Thyroid gland (tissue), 4 donors: ENCODE data around the gene NECAB2. TPM values are rescaled to one million over a fixed set of nuclear protein-coding genes. Genes with fewer than 3 reads are reported as not detected.

Experiments
- DNase-seq, 2 donors: peaks; one replicate each; pipeline ENCODE4 v3.0.0-alpha.2; 2019
- H3K27ac ChIP-seq, 3 donors: fragments of 200-600 bp; sonication (generic); 1 replicate in 2 of 3; 2 replicates in 1 of 3; pipeline ENCODE4 v1.5.1; 2016 to 2019; ENCODE audit warnings: mild to moderate bottlenecking in 1 of 3, moderate library complexity in 1 of 3
- H3K27me3 ChIP-seq: fragments of 200-600 bp; sonication (generic); one replicate; pipeline ENCODE4 v1.5.1; 2019
- H3K36me3 ChIP-seq, 2 donors: fragments of 200-600 bp; sonication (generic); one replicate each; pipeline ENCODE4 v1.5.1; 2016 to 2019
- H3K4me1 ChIP-seq, 2 donors: fragments of 200-600 bp; sonication (generic); one replicate each; pipeline ENCODE4 v1.5.1; 2017 to 2019
- H3K4me3 ChIP-seq, 3 donors: fragments of 200-600 bp; sonication (generic); replicated peaks in 1 of 3; 1 replicate in 2 of 3; 2 replicates in 1 of 3; pipeline ENCODE4 v1.5.1; 2016; ENCODE audit warnings: mild to moderate bottlenecking in 1 of 3
- H3K9me3 ChIP-seq: fragments of 200-600 bp; sonication (generic); one replicate; pipeline ENCODE4 v1.5.1; 2017
- POLR2A ChIP-seq, 2 donors: fragments of 450-650 bp; IDR thresholded peaks; one replicate each; pipeline ENCODE4 v1.6.1; 2017; ENCODE audit warnings: antibody characterized with exemption in 2 of 2, mild to moderate bottlenecking in 2 of 2, moderate library complexity in 1 of 2
- WGBS, 2 donors: methylation state at CpG; one replicate each; pipeline ENCODE4 v1.1.5; 2017; 5-methylcytosine and 5-hydroxymethylcytosine counted together
- intact Hi-C: fragments of 100-400 bp; cut with DNase I; formaldehyde crosslinking; loops from one replicate; pipeline ENCODE4 v1.15.1; 2023
- total RNA-seq, 4 donors: library from RNA; depleted of rRNA; stranded (reverse); fragments of >200 nt; gene quantifications; one replicate each; pipeline ENCODE4 v1.2.3, GENCODE V29; 2016
- TF ChIP-seq, protein P1 (sequence below), 6 experiments: fragments of 200-600 bp in 3 of 6; fragments of 450-650 bp in 3 of 6; sonication (generic) in 3 of 6; IDR thresholded peaks; one replicate each; pipeline ENCODE4 v1.5.1; 2016 to 2019; ENCODE audit warnings: antibody characterized with exemption in 6 of 6, mild to moderate bottlenecking in 2 of 6, inconsistent platforms in 1 of 6, moderate library complexity in 1 of 6

Gene NECAB2
- total RNA-seq, 4 donors from 2014 or later, result 0.63 to 0.94 TPM; not detected in 2

DNA sequence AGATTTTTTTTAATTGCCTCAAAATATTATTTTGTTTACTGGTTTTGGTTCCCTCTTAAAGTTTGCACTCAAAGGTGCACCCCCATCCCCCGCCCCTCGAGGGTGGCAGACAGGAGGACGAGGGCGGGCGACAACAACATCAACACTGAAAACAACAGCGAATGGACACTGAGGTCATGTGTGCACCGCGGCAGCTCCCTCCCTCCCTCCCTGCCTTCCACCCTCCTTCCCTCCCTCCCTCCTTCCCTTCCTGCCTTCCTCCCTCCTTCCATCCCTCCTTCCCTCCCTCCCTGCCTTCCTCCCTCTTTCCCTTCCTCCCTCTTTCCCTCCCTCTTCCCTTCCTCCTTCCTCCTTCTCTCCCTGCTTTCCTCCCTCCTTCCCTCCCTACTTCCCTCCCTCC lies 16.5 kb upstream of the NECAB2 start:
- intact Hi-C loops, result no loop called here
- peak in 1 of 2 donors; percentile 25 for DNase-seq
- peaks cover 28 to 35% of the 10 kb centered on the region in 2 donors for H3K4me1 ChIP-seq
- no peaks in the 10 kb centered on the region for H3K9me3 ChIP-seq
- no peak overlapping the region for H3K27ac ChIP-seq
- no peaks in the 10 kb centered on the region for H3K36me3 ChIP-seq
- no peak for TF ChIP-seq POLR2A (IDR thresholded peaks at IDR 0.05)
- TF ChIP-seq, protein P1, sequence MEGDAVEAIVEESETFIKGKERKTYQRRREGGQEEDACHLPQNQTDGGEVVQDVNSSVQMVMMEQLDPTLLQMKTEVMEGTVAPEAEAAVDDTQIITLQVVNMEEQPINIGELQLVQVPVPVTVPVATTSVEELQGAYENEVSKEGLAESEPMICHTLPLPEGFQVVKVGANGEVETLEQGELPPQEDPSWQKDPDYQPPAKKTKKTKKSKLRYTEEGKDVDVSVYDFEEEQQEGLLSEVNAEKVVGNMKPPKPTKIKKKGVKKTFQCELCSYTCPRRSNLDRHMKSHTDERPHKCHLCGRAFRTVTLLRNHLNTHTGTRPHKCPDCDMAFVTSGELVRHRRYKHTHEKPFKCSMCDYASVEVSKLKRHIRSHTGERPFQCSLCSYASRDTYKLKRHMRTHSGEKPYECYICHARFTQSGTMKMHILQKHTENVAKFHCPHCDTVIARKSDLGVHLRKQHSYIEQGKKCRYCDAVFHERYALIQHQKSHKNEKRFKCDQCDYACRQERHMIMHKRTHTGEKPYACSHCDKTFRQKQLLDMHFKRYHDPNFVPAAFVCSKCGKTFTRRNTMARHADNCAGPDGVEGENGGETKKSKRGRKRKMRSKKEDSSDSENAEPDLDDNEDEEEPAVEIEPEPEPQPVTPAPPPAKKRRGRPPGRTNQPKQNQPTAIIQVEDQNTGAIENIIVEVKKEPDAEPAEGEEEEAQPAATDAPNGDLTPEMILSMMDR (IDR thresholded peaks at IDR 0.05), result no peak
- 33 to 61% methylated on average over 8 of the region's 8 CpGs for WGBS, 2 donors
- H3K27me3 ChIP-seq, result no peaks in the 10 kb centered on the region
- no peak overlapping the region for H3K4me3 ChIP-seq

DNA sequence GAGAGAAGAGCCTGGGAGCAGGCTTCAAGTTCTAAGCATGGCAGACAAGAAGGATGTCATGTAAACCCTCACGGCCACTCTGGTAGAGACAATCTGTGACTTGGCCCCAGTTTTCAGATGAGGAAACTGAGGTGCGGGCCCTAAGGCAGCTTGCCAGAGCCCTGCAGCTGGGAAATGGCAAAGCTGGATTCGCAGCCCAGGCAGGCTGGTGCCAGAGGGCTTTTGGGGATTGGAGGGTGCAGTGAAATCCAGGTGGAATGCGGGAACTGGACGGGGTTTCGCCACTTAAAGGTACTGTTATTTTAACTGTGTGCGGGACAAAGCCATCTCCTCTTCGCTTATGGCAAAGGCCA lies 15.5 kb upstream of the NECAB2 start:
- Histone ChIP-seq H3K27me3 (no peaks in the 10 kb centered on the region), H3K36me3 (peaks cover 0 to under 1% of the 10 kb centered on the region in 2 donors), H3K27ac (peak overlapping the region; percentile 89 to 96 (median 89)), H3K9me3 (no peaks in the 10 kb centered on the region), H3K4me3 (peak overlapping the region in 1 of 3 donors; percentile 36), H3K4me1 (peaks cover 28 to 35% of the 10 kb centered on the region in 2 donors)
- peak; percentile 70 to 76 for DNase-seq
- 26 to 33% methylated on average over 2 to 8 of the region's 8 CpGs for WGBS, 2 donors
- intact Hi-C loops, result no loop called here
- TF ChIP-seq, protein P1 (IDR thresholded peaks at IDR 0.05), result no peak
- no peak for TF ChIP-seq POLR2A (IDR thresholded peaks at IDR 0.05)

DNA sequence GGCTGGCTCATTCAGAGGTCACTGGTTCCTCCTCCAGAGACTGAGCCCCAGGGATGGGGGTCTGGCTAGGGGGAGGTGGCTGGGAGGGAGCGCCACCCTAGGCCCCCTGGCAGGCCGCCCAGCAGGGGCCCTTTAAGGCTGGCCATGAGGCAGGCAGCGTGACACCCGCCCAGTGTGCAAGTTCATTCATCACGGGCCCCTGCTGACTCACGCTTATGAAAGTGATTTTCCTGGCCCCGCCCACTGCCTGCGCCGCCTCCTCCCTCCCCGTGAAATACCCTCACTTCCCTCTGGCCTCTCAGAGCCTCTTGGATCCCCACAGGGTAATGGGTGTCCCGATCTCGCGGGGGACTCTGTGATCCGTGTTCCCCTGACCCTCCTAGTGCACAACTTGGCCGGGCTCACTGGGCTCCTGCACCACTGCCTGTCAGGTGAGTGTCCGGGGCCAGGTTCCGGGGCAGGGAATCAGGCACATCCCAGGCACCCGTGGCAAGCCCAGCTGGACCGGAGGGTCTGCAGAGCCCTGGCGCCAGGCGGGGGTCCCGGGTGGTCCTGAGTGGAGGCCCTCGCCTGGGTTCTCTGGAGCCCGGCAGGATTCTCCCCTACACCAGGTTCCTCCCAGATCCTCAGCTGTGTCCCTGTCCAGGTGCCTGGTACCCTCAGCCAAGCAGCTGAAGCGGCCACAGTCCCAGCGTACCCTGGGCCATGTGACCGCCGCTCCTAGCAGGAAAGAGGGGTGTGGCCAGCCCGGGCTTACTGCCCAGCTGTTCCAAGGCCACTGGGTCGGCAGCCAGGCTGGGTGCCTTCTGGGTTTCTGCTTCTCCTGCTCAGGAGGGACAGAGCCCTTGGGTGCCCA lies 14.9 kb upstream of the NECAB2 start, which contains the start of gene OSGIN1:
Gene OSGIN1 (plus strand): TSS at position 301 of the 856 bp plus-strand sequence. CDS start 4,432 bp downstream, outside the sequence.
- H3K36me3 ChIP-seq, result peaks cover 2 to 7% of the 10 kb centered on the region in 2 donors
- peak; percentile 96 to 98 for DNase-seq
- H3K27ac ChIP-seq, result peak within 1 kb of the TSS; percentile 89 to 96 (median 89)
- no peaks in the 10 kb centered on the region for H3K27me3 ChIP-seq
- H3K9me3 ChIP-seq, result no peaks in the 10 kb centered on the region
- 0 to 1% methylated on average over 16 to 17 of the region's 30 CpGs for WGBS, 2 donors
- H3K4me1 ChIP-seq, result peaks cover 28 to 35% of the 10 kb centered on the region in 2 donors
- intact Hi-C loops, result no loop called here
- TF ChIP-seq, protein P1 (IDR thresholded peaks at IDR 0.05), result no peak
- TF ChIP-seq POLR2A (IDR thresholded peaks at IDR 0.05), result peak in 1 of 2 donors; percentile 77
- H3K4me3 ChIP-seq, result peak within 1 kb of the TSS; percentile 36 to 68 (median 66)

DNA sequence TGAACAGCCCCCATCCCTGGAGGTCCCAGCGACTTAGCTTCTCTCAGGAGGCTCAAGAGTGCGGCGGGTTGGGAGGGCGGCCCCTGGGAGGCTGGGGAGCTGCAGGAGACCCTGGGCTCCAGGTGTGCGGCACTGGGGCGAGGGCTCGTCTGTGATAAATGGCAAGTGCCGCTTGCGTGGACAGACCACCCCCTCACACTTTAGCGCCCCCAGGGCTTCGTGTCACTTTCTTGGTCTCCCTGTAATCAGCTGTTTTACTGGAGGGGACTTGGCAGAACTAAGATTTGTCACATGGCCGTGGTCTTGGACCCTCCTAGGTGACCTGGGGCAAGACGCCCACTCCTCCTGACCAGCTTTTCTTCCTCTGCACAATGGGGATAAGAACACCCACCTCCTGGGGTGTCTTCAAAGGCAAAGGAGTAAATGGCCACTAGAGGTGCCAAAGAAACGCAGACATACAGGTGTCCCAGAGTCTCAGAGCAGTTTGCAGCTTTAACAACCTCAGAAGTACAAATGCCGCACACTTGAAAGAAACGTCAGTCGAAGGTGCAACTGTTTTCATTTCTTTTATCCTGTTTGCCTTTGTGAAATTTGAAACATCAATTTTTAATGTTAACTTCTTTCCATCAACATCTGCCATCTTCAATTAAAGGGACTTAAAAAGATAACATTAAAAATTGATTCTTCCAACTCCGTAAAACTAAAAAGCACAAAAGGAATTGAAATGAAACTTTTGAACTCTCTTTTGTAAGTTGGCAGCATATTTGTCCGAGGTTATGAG lies 14.1 kb upstream of the NECAB2 start:
- WGBS, 2 donors, result 13 to 21% methylated on average over 11 to 12 of the region's 19 CpGs
- peak; percentile 42 to 45 for DNase-seq
- H3K27me3 ChIP-seq, result no peaks in the 10 kb centered on the region
- TF ChIP-seq, protein P1 (IDR thresholded peaks at IDR 0.05), result peak in 4 of 6 experiments; percentile 20 to 64 (median 43)
- no peak for TF ChIP-seq POLR2A (IDR thresholded peaks at IDR 0.05)
- H3K9me3 ChIP-seq, result no peaks in the 10 kb centered on the region
- H3K4me3 ChIP-seq, result peak overlapping the region; percentile 36 to 68 (median 66)
- H3K4me1 ChIP-seq, result peaks cover 24 to 27% of the 10 kb centered on the region in 2 donors
- H3K27ac ChIP-seq, result peak overlapping the region; percentile 89 to 96 (median 89)
- intact Hi-C loops, result no loop called here
- peaks cover 9 to 13% of the 10 kb centered on the region in 2 donors for H3K36me3 ChIP-seq
